ENCODE data around the gene EME2. TPM values are rescaled to one million over a fixed set of nuclear protein-coding genes. Genes with fewer than 3 reads are reported as not detected.
"Not testable (repeated sequence)": the region's sequence is repeated elsewhere in the genome, so short reads cannot be mapped to it uniquely, and the experiment has no call there.

The EME2 gene
- total RNA-seq, result 7.1 TPM
- long read RNA-seq, partial matches to known transcripts, result 1 of 10 reads
- long read RNA-seq, other reads (novel, unspliced or antisense), result 9 of 10 reads

GRCh38 chr16:1772362-1772907 is at the start of gene EME2:
Gene EME2 (plus strand): TSS chr16:1772810. CDS start chr16:1773228, 418 bp downstream.
- DNase-seq, result no peak

GRCh38 chr16:1723450-1724147 is 49.0 kb upstream of the EME2 start:
- intact Hi-C loops (cut with DNase I), result no loop called here
- ATAC-seq (ENCODE audit: poor library complexity) (peak; percentile 39), DNase-seq (no peak)

More at GRCh38 chr16:1772362-1772907, at the start of gene EME2:
- intact Hi-C loops (cut with DNase I), result no loop called here
- ATAC-seq (ENCODE audit: poor library complexity), result peak; percentile 0

- intact Hi-C loops (cut with DNase I), result no loop called here
- ATAC-seq (ENCODE audit: poor library complexity) (no peak), DNase-seq (no peak)
Measured at GRCh38 chr16:1724491-1724890, 48.1 kb upstream of the EME2 start.

- no peak for DNase-seq
- intact Hi-C loops (cut with DNase I), result no loop called here
- no peak for ATAC-seq (ENCODE audit: poor library complexity)
Measured at GRCh38 chr16:1726661-1727502, 45.7 kb upstream of the EME2 start.

- ATAC-seq (ENCODE audit: poor library complexity), result no peak
- no peak for DNase-seq
- intact Hi-C loops (cut with DNase I), result no loop called here
Measured at GRCh38 chr16:1727651-1728624, 44.7 kb upstream of the EME2 start.

GRCh38 chr16:1729026-1729425 is 43.6 kb upstream of the EME2 start:
- intact Hi-C loops (cut with DNase I), result no loop called here
- no peak for ATAC-seq (ENCODE audit: poor library complexity)
- no peak for DNase-seq

- no peak for ATAC-seq (ENCODE audit: poor library complexity)
- no peak for DNase-seq
- intact Hi-C loops (cut with DNase I), result no loop called here
Measured at GRCh38 chr16:1729445-1729844, 43.2 kb upstream of the EME2 start.

- intact Hi-C loops (cut with DNase I), result no loop called here
- DNase-seq (no peak), ATAC-seq (ENCODE audit: poor library complexity) (no peak)
Measured at GRCh38 chr16:1731073-1731472, 41.5 kb upstream of the EME2 start.

GRCh38 chr16:1731603-1732002 is 41.0 kb upstream of the EME2 start:
- intact Hi-C loops (cut with DNase I), result no loop called here
- DNase-seq (no peak), ATAC-seq (ENCODE audit: poor library complexity) (no peak)

- DNase-seq (no peak), ATAC-seq (ENCODE audit: poor library complexity) (no peak)
Measured at GRCh38 chr16:1732071-1732470, 40.5 kb upstream of the EME2 start.

GRCh38 chr16:1732551-1732987 is 40.0 kb upstream of the EME2 start:
- intact Hi-C loops (cut with DNase I); DNase-seq; ATAC-seq (ENCODE audit: poor library complexity): not testable (repeated sequence)

More at GRCh38 chr16:1732071-1732470, 40.5 kb upstream of the EME2 start:
- intact Hi-C loops (cut with DNase I), result no loop called here

- intact Hi-C loops (cut with DNase I), result no loop called here
- ATAC-seq (ENCODE audit: poor library complexity) (no peak), DNase-seq (no peak)
Measured at GRCh38 chr16:1734123-1734522, 38.5 kb upstream of the EME2 start.

GRCh38 chr16:1734816-1735215 is 37.8 kb upstream of the EME2 start:
- no peak for DNase-seq
- intact Hi-C loops (cut with DNase I), result no loop called here
- no peak for ATAC-seq (ENCODE audit: poor library complexity)

- DNase-seq (no peak), ATAC-seq (ENCODE audit: poor library complexity) (no peak)
- intact Hi-C loops (cut with DNase I), result no loop called here
Measured at GRCh38 chr16:1740234-1740633, 32.4 kb upstream of the EME2 start.

- DNase-seq (no peak), ATAC-seq (ENCODE audit: poor library complexity) (peak; percentile 28)
- intact Hi-C loops (cut with DNase I), result no loop called here
Measured at GRCh38 chr16:1740781-1741490, 31.7 kb upstream of the EME2 start.

- DNase-seq, result no peak
- ATAC-seq (ENCODE audit: poor library complexity), result peak; percentile 49
- intact Hi-C loops (cut with DNase I), result no loop called here
Measured at GRCh38 chr16:1741553-1742165, 31.0 kb upstream of the EME2 start.

All from Right ventricle myocardium superior (tissue), 1 donor.